Panc1 (cell line): ENCODE data around the gene COL4A3. TPM values are rescaled to one million over a fixed set of nuclear protein-coding genes. Genes with fewer than 3 reads are reported as not detected.

Experiments used
- ATAC-seq: fragments of 200-7000 bp; cut with Tn5 transposase; 2 replicates; pipeline ENCODE4 v1.9.1; 2020; ENCODE audit warnings: mild to moderate bottlenecking, moderate library complexity
- BruUV-seq: library from RNA; stranded (reverse); fragments of 400-500 nt; replicated peaks from 2 replicates; lab custom pipeline; 2021; lab: Mats Ljungman, UMichigan
- CTCF ChIA-PET: fragments of 300-600 bp; sonication (Branson Sonifier 250); formaldehyde crosslinking; loops from one replicate; lab custom pipeline; 2022; ENCODE audit warnings: antibody characterized with exemption; lab: Charles Lee
- POLR2A ChIA-PET: fragments of 300-600 bp; sonication (Branson Sonifier 250); formaldehyde crosslinking; loops from one replicate; lab custom pipeline; 2022; ENCODE audit warnings: antibody characterized with exemption; lab: Charles Lee
- DNase-seq: peaks from one replicate; pipeline ENCODE4 v3.0.0-alpha.2; 2010; ENCODE audit warnings: low read depth, low spot score
- H3K27ac ChIP-seq: 2 replicates; pipeline ENCODE4 v1.5.1; 2011; ENCODE audit warnings: mild to moderate bottlenecking, low read length, inconsistent platforms
- H3K27me3 ChIP-seq: fragments of 200-500 bp; sonication (Bioruptor generic); 2 replicates; pipeline ENCODE4 v1.6.0; 2014; ENCODE audit warnings: low read length, inconsistent platforms; ENCODE audit not compliant: control insufficient read depth, insufficient read depth
- H3K36me3 ChIP-seq: fragments of 200-500 bp; sonication (Bioruptor generic); 2 replicates; pipeline ENCODE4 v1.5.1; 2014; ENCODE audit warnings: inconsistent platforms, mild to moderate bottlenecking, low read length, moderate library complexity; ENCODE audit not compliant: control insufficient read depth, insufficient read depth
- H3K4me1 ChIP-seq: 2 replicates; pipeline ENCODE4 v1.5.1; 2011; ENCODE audit warnings: inconsistent platforms, mild to moderate bottlenecking, low read length, moderate library complexity; ENCODE audit not compliant: control insufficient read depth, insufficient read depth
- H3K4me3 ChIP-seq, 2 experiments: 2 replicates each; pipeline ENCODE4 v1.5.1; 2011 to 2012; ENCODE audit warnings: low read depth in 2 of 2, low read length in 2 of 2, mild to moderate bottlenecking in 2 of 2, inconsistent platforms in 1 of 2, moderate library complexity in 1 of 2
- H3K9me3 ChIP-seq: fragments of 200-500 bp; sonication (Bioruptor generic); 2 replicates; pipeline ENCODE4 v1.5.1; 2014; ENCODE audit warnings: low read depth, mild to moderate bottlenecking, inconsistent platforms, low read length, moderate library complexity; ENCODE audit not compliant: control insufficient read depth, insufficient read depth
- POLR2AphosphoS5 ChIP-seq: IDR thresholded peaks from 2 replicates; pipeline ENCODE4 v1.6.1; 2012; ENCODE audit warnings: mild to moderate bottlenecking, low read depth, low read length, moderate library complexity
- SIN3A ChIP-seq: IDR thresholded peaks from 2 replicates; pipeline ENCODE4 v1.6.1; 2012; ENCODE audit warnings: low read depth, mild to moderate bottlenecking, low read length, moderate library complexity, borderline replicate concordance; ENCODE audit not compliant: insufficient read depth
- TCF7L2 ChIP-seq: IDR thresholded peaks from 2 replicates; pipeline ENCODE4 v1.6.1; 2011; ENCODE audit warnings: mild to moderate bottlenecking, low read depth, low read length, inconsistent platforms
- in situ Hi-C: cut with HindIII; loops from 2 replicates; pipeline ENCODE4 v1.10.0; 2016; ENCODE audit warnings: low sequenced_read_pairs, low pct_unique_long_range_greater_than_20kb
- intact Hi-C: fragments of 100-400 bp; cut with micrococcal nuclease; formaldehyde crosslinking; loops from one replicate; pipeline ENCODE4 v1.10.0; 2022; ENCODE audit not compliant: unreplicated experiment
- total RNA-seq: library from RNA; stranded (reverse); gene quantifications from one replicate; pipeline ENCODE4 v1.2.1, GENCODE V29; 2021; ENCODE audit not compliant: unreplicated experiment
- TF ChIP-seq, protein P1 (sequence below), 2 experiments: IDR thresholded peaks; 2 replicates each; pipeline ENCODE4 v1.6.1; 2011 to 2012; ENCODE audit warnings: low read depth in 2 of 2, control low read depth in 1 of 2, low read length in 1 of 2, mild to moderate bottlenecking in 1 of 2, moderate library complexity in 1 of 2; ENCODE audit not compliant: insufficient read depth in 1 of 2
- TF ChIP-seq, protein P2 (sequence below): fragments of 450-650 bp; IDR thresholded peaks from 2 replicates; pipeline ENCODE4 v1.5.1; 2017; ENCODE audit warnings: mild to moderate bottlenecking

Gene COL4A3
- total RNA-seq, 1 experiment from 2014 or later = 0.18 TPM

DNA sequence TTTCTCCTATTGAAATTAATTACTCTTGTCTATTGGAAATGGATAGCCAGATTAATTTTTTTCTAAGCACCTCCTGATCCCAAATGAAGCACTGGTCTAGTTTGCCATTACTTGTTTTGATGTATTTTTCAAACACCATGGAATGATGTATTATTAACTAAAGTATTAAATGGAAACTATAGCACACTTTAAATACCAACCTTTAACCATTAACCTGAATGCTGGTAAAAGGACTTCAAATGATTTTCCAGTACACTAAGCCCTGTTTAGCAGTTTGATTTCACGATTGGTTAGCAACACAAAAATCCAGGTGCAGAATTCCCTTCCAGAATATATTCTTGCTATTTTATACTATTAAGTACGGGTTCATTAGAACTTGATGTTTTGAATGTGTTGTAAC lies 37.3 kb downstream of the COL4A3 start:
- intact Hi-C loops = no loop called here
- Histone ChIP-seq H3K4me3 (no peak overlapping the region), H3K27me3 (no peaks in the 10 kb centered on the region), H3K9me3 (no peaks in the 10 kb centered on the region), H3K36me3 (no peaks in the 10 kb centered on the region), H3K27ac (no peak overlapping the region), H3K4me1 (no peaks in the 10 kb centered on the region)
- TF ChIP-seq POLR2AphosphoS5 (no peak), SIN3A (no peak), TCF7L2 (no peak)
- TF ChIP-seq, protein P1, sequence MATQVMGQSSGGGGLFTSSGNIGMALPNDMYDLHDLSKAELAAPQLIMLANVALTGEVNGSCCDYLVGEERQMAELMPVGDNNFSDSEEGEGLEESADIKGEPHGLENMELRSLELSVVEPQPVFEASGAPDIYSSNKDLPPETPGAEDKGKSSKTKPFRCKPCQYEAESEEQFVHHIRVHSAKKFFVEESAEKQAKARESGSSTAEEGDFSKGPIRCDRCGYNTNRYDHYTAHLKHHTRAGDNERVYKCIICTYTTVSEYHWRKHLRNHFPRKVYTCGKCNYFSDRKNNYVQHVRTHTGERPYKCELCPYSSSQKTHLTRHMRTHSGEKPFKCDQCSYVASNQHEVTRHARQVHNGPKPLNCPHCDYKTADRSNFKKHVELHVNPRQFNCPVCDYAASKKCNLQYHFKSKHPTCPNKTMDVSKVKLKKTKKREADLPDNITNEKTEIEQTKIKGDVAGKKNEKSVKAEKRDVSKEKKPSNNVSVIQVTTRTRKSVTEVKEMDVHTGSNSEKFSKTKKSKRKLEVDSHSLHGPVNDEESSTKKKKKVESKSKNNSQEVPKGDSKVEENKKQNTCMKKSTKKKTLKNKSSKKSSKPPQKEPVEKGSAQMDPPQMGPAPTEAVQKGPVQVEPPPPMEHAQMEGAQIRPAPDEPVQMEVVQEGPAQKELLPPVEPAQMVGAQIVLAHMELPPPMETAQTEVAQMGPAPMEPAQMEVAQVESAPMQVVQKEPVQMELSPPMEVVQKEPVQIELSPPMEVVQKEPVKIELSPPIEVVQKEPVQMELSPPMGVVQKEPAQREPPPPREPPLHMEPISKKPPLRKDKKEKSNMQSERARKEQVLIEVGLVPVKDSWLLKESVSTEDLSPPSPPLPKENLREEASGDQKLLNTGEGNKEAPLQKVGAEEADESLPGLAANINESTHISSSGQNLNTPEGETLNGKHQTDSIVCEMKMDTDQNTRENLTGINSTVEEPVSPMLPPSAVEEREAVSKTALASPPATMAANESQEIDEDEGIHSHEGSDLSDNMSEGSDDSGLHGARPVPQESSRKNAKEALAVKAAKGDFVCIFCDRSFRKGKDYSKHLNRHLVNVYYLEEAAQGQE (IDR thresholded peaks at IDR 0.05; ENCODE audit: insufficient read depth in 1 of 2, low read depth in 2 of 2, low read length in 1 of 2) = no peak
- TF ChIP-seq, protein P2, sequence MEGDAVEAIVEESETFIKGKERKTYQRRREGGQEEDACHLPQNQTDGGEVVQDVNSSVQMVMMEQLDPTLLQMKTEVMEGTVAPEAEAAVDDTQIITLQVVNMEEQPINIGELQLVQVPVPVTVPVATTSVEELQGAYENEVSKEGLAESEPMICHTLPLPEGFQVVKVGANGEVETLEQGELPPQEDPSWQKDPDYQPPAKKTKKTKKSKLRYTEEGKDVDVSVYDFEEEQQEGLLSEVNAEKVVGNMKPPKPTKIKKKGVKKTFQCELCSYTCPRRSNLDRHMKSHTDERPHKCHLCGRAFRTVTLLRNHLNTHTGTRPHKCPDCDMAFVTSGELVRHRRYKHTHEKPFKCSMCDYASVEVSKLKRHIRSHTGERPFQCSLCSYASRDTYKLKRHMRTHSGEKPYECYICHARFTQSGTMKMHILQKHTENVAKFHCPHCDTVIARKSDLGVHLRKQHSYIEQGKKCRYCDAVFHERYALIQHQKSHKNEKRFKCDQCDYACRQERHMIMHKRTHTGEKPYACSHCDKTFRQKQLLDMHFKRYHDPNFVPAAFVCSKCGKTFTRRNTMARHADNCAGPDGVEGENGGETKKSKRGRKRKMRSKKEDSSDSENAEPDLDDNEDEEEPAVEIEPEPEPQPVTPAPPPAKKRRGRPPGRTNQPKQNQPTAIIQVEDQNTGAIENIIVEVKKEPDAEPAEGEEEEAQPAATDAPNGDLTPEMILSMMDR = no peak
- CTCF ChIA-PET = no interaction called here
- POLR2A ChIA-PET = no interaction called here
- DNase-seq (no peak), ATAC-seq (no peak)
- in situ Hi-C loops = no loop called here
- no TSS peak for BruUV-seq

DNA sequence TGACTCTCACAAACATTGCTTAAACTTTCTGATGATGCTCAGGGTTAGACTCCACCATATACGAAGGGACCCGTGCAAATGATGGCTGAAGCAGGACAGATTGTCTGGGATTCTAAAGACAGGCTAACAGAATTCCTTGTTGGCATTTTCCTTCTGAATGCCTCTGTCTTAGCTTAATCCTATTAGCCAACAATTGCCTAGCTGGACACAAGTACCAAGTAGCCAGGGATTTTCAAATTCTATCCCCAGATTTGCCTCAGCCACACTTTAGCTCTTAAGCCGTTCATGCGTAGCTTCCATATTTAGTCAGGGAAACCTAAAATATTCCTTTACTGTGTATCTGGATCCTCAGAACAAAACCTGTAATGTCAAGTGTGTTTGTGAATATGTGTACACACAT lies 40.0 kb downstream of the COL4A3 start:
- TF ChIP-seq, protein P2 = no peak
- TF ChIP-seq SIN3A (no peak), TCF7L2 (no peak), POLR2AphosphoS5 (no peak)
- TF ChIP-seq, protein P1 (IDR thresholded peaks at IDR 0.05; ENCODE audit: insufficient read depth in 1 of 2, low read depth in 2 of 2, low read length in 1 of 2) = no peak
- ChIA-PET CTCF (no interaction called here), POLR2A (no interaction called here)
- no peaks in the 10 kb centered on the region for H3K4me1 ChIP-seq
- in situ Hi-C loops = no loop called here
- H3K27me3 ChIP-seq = no peaks in the 10 kb centered on the region
- no peak overlapping the region for H3K4me3 ChIP-seq
- no peak overlapping the region for H3K27ac ChIP-seq
- DNase-seq (no peak), ATAC-seq (no peak)
- BruUV-seq = no TSS peak
- no peaks in the 10 kb centered on the region for H3K9me3 ChIP-seq
- intact Hi-C loops = no loop called here
- H3K36me3 ChIP-seq = no peaks in the 10 kb centered on the region
